Activated CD8-positive, alpha-beta memory T cell treated with anti-CD3 and anti-CD28 coated beads, Interleukin-2, amount 50 U/mL, for 24 hours (primary cell): Measurements from ENCODE around the gene ADAMTS16.
"Not testable (repeated sequence)": the region's sequence is repeated elsewhere in the genome, so short reads cannot be mapped to it uniquely, and the experiment has no call there.

ENCODE experiments used
- DNase-seq: peaks from one replicate; pipeline ENCODE4 v3.0.0-alpha.2; 2020; ENCODE audit errors: extremely low read depth

The ADAMTS16 gene, protein sequence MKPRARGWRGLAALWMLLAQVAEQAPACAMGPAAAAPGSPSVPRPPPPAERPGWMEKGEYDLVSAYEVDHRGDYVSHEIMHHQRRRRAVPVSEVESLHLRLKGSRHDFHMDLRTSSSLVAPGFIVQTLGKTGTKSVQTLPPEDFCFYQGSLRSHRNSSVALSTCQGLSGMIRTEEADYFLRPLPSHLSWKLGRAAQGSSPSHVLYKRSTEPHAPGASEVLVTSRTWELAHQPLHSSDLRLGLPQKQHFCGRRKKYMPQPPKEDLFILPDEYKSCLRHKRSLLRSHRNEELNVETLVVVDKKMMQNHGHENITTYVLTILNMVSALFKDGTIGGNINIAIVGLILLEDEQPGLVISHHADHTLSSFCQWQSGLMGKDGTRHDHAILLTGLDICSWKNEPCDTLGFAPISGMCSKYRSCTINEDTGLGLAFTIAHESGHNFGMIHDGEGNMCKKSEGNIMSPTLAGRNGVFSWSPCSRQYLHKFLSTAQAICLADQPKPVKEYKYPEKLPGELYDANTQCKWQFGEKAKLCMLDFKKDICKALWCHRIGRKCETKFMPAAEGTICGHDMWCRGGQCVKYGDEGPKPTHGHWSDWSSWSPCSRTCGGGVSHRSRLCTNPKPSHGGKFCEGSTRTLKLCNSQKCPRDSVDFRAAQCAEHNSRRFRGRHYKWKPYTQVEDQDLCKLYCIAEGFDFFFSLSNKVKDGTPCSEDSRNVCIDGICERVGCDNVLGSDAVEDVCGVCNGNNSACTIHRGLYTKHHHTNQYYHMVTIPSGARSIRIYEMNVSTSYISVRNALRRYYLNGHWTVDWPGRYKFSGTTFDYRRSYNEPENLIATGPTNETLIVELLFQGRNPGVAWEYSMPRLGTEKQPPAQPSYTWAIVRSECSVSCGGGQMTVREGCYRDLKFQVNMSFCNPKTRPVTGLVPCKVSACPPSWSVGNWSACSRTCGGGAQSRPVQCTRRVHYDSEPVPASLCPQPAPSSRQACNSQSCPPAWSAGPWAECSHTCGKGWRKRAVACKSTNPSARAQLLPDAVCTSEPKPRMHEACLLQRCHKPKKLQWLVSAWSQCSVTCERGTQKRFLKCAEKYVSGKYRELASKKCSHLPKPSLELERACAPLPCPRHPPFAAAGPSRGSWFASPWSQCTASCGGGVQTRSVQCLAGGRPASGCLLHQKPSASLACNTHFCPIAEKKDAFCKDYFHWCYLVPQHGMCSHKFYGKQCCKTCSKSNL

DNA sequence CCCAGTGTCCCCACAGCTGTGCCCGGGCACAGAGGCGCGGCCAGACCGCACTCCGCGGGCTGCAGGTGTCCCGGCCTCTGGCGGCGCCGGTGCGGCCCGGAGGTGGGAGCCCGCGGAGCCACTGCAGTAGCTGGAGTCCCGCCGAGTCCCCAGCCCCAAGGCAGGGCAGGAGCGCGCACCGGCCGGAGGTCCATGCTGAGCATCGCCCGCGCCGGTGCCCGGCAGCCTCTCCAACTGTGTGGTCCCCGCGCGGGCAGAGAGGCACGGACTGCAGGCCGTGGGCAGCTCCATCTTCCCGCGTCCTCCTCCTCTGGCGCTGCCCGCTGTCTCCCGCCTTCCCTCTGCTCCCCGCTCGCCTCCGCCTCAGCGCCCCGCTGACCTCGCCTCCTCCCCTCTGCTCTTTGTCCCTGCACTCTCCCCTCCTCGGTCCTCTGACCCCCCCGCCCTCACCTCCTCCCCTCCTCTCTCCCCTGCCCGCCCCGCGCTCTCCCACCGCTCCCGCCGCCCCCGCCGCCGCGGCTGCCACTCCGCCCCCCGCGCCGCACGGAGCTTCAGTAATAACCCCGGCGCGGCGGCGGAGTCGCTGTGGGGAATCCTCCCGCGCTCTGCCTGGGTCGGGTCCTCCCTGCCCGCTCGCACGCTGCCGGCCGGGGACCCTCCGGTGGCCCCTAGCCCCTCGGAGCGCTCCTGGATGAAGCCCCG, at the start of gene ADAMTS16:
ADAMTS16 (plus strand) TSS at position 554 of the 702 bp plus-strand sequence; CDS start at position 692, 138 bp downstream.
- no peak for DNase-seq

DNA sequence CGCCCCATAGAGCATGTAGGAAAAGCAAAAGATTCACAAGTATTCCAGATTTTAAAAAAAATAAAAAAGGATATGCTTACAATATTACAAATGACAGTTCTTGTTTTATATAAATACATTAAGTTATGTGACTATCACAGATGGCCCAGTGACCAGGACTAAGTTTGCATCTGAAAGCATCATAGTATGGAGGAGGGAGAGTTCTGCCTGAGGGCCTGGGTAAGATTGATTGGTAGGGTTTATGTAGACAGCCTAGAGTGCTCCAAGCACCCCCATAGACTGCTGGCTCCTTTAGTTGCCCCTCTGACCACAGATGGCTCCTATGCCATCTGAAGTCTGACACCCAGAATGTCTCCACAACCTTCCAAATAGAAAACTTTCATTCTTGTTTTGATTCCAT, 48.0 kb upstream of the ADAMTS16 start:
- no peak for DNase-seq

DNA sequence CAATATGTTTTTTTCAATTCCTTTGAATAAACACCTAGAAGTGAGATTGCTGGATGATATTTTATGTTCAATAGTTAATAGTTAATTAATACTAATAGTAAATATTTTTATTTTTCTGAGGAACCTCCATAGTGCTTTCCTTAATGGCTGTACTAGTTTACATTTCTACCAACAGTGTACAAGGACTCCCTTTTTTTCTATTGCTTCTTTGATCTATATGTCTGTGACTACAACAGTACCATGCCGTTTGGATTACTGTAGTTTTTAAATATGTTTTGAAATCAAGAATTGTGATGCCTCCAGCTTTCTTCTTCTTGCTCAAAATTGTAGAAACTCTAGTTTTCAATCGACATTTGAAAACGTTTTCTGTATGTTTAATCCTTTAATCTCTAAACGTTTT, 39.5 kb upstream of the ADAMTS16 start:
- no peak for DNase-seq

DNA sequence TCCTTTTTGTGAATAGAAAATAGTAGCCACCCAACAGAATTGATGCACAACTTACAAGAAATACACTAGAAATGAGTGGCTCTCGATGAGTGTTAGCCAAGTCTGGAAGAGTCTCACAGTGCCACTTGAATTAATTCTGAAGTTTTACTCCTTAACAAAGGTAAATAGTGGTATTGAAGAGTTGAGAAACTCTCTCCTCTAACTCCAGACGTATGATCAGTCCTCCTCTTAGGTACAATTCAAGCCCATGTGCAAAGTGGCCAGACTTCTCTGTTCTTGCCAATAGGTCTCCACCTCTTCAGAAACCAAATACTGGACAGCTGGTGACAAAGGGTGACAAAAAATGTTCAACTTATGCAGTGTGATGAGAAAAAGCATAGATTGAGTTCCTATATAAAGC, 38.5 kb upstream of the ADAMTS16 start:
- DNase-seq, result no peak

DNA sequence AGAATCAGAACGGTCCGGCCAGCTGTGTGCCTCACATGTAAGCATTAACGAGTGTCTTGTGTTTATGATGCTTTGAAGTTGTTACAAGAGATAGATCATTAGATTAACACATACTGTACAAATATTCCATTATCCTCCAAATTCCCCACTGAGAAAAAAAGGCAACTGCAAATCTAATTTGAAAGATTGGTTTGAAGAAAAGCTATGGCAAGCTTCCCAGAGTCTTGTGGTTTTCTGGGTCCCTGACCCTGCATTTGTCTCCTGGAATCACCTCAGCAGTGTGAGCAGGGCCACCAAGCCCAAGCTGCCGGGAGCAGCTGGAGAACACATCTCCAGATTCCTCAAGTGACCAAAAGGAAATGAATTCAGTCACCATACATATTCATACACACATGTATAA, 36.9 kb upstream of the ADAMTS16 start:
- DNase-seq, result no peak

DNA sequence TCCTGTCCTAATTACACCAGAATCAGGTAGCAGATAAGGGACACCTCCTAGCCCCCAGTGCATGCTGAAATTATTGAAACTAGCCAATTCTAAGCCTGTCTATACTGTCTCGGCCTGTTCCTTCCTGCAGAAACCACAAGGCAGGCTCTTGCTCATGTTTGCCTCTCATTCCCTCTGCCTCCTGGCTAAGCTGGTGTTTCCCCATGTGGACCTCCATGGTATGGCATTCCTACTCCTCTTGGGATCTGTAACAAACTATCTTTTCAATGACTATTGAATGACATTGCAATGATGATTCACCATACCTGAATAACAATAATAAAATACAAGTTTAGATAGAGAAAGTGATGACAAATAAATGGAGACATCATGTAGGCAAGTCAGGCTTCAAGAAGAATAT, 35.6 kb upstream of the ADAMTS16 start:
- no peak for DNase-seq

DNA sequence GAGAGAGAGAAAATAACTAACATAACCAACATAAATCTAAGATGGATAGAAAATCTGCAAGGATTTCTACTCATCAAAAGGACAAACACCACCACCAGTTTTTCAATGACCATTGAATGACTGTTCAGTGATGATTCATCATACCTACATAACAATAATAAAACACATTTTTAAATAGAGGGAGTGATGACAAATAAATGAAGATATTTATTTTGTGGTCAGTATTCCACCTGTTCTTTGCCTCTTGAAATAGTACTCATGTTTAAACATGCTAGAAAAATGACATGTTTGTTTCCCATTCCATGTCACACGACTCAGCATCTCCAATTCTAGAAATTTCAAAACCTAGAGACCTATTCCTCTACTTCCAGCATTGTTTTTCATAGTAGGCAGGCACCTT, 34.6 kb upstream of the ADAMTS16 start:
- DNase-seq, result no peak

DNA sequence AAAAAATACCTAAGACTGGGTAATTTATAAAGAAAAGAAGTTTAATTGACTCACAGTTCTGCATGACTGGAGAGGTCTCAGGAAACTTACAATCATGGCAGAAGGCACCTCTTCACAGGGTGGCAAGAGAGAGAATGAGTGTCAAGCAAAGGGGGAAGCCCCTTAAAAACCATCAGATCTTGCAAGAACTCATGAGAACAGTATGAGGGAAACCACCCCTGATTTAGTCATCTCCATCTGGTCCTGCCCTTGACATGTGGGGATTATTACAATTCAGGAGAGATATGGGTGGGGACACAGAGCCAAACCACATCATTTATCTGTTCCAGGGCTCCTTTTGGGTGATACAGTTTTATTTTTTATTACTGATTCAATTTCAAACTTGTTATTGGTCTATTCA, 23.2 kb upstream of the ADAMTS16 start:
- no peak for DNase-seq

DNA sequence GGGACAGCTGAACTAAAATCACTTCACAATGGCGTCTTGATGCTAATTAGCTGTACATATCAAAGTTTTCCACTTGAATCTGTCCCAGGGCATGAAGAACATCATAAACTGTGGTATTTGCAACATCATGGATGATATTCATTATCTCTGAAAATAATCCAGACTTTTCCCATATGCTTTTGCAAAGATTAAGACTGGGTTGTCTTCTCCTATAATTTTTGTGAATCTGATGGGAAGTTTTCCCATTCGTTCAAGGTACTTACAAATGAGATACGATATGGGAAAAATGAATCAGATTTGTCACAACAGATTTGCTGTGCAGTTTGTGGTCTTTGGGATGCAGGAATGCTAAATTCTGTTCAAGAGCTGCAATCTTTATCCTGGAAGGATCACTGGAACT, 17.4 kb upstream of the ADAMTS16 start:
- DNase-seq, result no peak

DNA sequence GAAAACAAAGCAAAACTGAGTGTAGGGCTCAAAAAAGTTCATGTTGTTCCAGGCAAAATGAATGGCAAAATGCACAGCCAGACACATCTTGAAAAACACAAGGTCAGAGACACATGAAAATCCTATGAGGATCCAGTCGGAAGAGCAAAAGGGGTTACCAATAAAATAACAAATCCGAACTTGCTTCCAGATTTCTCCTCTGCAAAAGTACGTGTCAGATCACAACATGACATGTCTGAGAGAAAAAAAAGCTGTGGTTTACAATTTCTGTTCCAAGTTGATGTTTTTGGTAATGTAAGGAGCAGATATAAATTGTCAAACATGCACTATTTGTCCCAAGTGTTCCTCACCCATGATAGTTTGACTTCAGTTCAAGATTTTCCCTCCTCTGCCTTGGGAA, 15.9 kb upstream of the ADAMTS16 start:
- DNase-seq, result no peak

DNA sequence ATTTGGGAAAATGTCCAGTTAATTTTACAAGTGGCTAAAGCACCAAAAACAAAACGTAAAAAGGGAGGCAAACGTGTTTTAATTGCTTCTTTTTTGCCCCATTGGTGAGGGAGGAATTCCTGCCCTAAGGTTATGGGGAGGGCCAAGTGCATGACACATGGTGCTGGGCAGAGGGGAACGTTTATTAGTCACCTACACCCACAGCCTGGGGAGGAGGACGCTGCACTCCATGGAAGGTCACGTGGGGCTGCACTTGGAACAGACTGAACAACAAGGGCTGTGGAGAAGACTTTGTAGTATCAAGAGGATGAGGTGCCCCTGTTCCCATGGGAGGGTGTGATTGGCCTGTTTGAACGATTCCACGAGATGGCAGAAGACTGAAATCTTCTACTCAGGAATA, 13.7 kb upstream of the ADAMTS16 start:
- DNase-seq, result no peak

DNA sequence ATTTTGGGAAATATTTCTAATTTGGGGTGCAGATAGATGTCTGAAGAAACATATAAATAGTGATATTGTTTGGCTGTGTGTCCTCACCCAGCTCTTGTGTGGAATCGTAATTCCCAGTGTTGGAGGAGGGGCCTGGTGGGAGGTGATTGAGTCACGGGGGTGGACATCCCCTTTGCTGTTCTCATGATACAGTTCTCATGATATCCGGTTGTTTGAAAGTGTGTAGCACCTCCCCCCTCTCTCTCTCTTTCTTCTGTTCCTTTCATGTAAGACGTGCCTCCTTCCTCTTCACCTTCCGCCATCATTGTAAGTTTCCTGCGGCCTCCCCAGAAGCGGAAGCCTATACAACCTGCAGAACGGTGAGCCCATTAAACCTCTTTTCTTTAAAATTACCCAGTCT, 11.4 kb upstream of the ADAMTS16 start:
- no peak for DNase-seq

DNA sequence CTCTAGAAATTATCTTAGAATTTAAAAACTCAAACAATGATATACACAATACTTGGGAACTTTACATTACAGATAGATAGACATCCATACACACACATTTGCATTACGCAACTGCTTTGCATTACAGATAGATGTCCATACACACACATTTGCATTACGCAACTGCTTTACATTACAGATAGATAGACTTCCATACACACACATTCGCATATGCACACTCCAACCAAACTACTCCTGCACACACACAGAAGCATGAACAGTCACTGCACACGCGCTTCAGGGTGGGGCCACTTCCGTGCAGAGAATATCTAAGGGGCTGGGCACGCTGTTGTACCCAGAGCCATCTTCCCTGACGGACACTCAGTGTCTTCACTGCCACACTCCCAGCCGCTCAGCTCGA, 7.9 kb upstream of the ADAMTS16 start:
- no peak for DNase-seq

DNA sequence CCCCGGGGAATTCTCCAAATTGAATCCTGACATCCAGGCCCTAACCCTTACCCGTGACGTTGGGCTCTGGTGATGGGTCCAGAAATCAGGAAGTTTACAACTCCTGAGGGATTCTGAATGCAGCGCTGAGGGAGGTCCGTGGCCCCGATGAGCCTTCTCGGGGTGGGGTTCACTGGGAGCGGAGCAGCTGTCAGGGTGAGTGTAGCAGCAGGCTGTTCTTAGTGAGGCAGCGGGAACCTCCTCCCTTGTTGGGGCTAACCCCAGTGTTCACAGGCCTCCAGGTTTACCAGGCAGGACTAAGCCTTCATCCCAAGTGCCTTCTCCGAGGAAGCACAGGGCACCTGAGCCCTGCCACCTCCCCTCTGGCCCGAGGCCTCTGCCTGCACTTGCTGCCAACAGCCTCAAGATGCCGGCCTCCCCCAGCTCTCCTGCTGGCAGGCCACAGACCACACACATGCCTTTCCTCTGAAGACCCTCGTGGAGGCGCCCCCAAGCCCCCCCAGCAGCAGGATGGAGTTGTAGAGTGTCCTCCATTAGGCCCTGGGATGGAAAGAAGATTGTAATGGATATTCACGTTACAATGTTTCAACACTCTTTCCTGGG, 7.3 kb upstream of the ADAMTS16 start:
- DNase-seq, result no peak

DNA sequence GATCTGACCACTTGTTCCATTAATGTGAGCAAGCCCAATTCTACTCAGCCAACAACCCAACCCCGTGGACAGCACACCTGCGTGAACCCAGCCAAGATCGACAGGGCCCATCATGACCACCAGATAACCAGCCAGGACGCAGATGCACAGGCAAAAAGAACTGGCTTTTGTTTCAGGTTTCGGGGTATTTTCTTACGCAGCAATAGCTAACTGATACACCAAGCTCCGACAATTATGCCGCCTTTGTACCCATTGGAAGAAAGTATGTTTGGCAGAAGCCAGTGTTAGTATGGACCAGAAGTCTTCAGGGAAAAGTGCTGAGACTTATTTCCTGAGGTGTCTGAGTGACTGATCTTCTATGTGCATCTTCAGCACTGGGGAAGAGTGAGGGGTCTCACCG, 6.0 kb upstream of the ADAMTS16 start:
- DNase-seq, result no peak

DNA sequence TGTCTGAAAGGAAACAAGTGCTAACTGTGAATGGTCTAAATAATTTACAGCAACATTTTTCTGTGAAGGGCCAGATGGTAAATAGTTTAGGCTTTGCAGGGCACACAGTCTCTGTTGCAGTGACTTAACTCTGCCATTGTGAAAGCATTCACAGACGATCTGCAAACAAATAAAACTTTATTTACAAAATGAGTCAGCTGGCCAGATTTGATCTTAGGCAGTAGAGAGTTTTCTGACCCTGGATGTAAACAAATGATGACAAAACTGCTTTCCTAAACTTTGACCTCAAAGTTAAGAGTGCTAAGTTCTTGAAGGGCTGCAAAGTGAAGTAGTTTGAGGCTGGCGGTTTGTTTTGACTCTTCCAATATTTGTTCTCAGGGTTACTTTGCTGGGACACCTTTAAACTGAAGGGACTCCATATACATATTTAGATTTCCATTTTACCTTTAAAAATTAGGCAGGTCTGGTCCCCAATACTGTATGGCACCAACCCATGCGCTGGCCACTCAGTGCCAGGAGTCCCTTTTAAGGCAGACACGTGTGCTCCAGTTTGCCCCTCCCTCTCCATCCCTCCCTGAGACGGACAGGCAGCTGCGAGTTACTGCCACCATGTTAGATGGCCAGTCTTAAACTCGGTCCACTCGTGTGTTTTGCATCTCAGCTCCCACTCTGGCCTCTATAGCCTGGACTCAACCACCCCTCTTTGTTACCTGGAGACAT, 4.0 kb upstream of the ADAMTS16 start:
- no peak for DNase-seq

DNA sequence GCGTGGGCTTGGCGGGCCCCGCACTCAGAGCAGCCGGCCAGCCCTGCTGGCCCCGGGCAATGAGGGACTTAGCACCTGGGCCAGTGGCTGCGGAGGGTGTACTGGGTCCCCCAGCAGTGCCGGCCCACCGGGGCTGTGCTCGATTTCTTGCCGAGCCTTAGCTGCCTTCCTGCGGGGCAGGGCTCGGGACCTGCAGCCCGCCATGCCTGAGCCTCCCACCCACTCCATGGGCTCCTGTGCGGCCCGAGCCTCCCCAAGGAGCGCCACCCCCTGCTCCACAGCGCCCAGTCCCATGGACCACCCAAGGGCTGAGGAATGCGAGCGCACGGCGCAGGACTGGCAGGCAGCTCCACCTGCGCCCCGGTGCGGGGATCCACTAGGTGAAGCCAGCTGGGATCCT, 2.3 kb upstream of the ADAMTS16 start:
- not testable (repeated sequence) for DNase-seq

DNA sequence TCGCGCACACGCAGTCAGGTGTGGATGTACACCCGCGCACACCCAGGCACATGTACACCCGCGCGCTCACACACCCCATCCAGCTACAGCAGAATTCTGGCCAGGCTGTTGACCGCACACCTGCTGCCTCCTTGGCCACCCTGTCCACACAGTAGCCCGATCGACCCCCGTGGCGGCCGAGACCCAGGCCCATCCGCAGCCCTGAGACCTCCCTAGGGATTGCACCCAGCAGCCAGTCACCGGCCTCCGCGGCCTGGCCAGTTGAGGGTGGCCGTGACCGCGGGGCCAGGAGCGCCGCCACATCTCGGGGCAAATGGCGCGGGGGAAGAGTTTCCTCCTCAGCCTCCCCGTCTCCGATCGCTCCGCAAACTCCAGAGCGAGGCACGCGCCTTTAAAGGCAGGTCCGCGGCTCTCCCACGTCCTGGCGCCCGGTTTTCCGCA, 774 bp upstream of the ADAMTS16 start:
- DNase-seq, result no peak

DNA sequence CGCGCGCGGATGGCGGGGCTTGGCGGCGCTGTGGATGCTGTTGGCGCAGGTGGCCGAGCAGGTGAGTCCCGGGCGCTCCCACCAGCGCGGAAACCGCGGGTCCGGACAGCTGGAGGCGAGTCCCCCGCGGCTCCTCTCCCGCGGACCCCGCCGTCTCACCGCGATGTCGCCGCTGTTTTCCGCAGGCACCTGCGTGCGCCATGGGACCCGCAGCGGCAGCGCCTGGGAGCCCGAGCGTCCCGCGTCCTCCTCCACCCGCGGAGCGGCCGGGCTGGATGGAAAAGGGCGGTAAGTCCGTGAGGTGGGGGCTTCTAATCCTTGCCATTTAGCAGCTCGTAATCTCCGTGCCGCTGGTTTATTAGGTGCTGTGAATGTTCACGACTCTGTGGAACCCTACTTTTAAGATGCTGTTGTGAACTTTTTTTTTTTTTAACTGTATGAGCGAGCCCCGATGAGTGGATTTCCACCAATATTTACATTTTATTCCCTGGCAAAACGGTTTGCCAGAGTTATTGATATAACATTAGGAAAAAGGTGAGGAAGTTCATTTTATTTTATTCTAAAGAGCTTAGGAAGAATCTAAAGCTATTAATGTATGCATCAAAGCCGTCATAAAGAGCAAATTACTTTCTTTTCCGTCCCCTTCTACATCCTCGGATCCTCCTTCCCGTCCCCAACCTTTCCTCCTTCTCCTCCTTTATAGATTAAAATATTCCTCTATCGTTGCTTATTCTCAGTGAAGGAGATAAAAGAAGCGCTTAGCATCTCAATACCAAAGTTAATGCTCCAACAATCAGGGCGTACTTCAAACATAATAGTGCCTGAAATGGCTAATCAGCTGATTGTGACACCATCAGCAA, 579 bp downstream of the ADAMTS16 start:
- DNase-seq, result no peak

DNA sequence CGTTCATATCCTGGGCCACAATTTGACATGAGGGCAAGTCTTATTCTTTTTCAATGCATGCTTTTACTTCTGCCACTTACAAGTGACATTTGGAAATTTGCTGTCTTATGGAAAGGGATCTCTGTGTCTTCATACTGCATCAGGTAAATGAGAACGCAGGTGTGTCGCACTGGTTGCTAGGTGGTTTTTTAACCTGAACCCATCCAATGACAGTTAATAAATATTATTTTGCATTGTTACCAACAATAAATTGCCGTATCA, 1.1 kb downstream of the ADAMTS16 start:
- no peak for DNase-seq
